Activated CD4-positive, alpha-beta memory T cell treated with anti-CD3 and anti-CD28 coated beads, Interleukin-2, amount 10 ng/mL, durations not matched to agents 7 days and 5 days (primary cell): ENCODE data around the gene PARP16. TPM values are rescaled to one million over a fixed set of nuclear protein-coding genes. Genes with fewer than 3 reads are reported as not detected.
A peak's percentile ranks its signal among the peaks of the same experiment; 100 is the strongest.
"Not testable (repeated sequence)": the region's sequence is repeated elsewhere in the genome, so short reads cannot be mapped to it uniquely, and the experiment has no call there.

Experiments
- CTCF ChIA-PET: fragments of 350-600 bp; sonication (Branson Sonifier 250); formaldehyde crosslinking; loops from one replicate; lab custom pipeline; 2021; ENCODE audit warnings: antibody characterized with exemption, inconsistent platforms; lab: Charles Lee
- POLR2A ChIA-PET: fragments of 350-600 bp; sonication (Branson Sonifier 250); formaldehyde crosslinking; loops from one replicate; lab custom pipeline; 2021; ENCODE audit warnings: antibody characterized with exemption; lab: Charles Lee
- DNase-seq: peaks from one replicate; pipeline ENCODE4 v3.0.0-alpha.2; 2020
- H3K27ac Mint-ChIP-seq: one replicate; pipeline ENCODE4 v1.8.0; 2021; ENCODE audit warnings: mild to moderate bottlenecking, mixed read lengths
- H3K27me3 Mint-ChIP-seq: one replicate; pipeline ENCODE4 v1.8.0; 2021; ENCODE audit warnings: mixed read lengths
- H3K36me3 Mint-ChIP-seq: one replicate; pipeline ENCODE4 v1.8.0; 2021; ENCODE audit warnings: low read depth, mixed read lengths
- H3K4me1 Mint-ChIP-seq: one replicate; pipeline ENCODE4 v1.8.0; 2021; ENCODE audit warnings: mixed read lengths
- H3K4me3 Mint-ChIP-seq: one replicate; pipeline ENCODE4 v1.8.0; 2021; ENCODE audit warnings: mild to moderate bottlenecking, mixed read lengths
- H3K9me3 Mint-ChIP-seq: one replicate; pipeline ENCODE4 v1.8.0; 2021; ENCODE audit warnings: mixed read lengths
- total RNA-seq, 2 experiments: library from RNA; stranded (reverse); gene quantifications; one replicate each; pipeline ENCODE4 v1.2.3, GENCODE V29; 2021

Gene PARP16
- total RNA-seq, 2 experiments from 2014 or later = 14.9 to 15.7 TPM

DNA sequence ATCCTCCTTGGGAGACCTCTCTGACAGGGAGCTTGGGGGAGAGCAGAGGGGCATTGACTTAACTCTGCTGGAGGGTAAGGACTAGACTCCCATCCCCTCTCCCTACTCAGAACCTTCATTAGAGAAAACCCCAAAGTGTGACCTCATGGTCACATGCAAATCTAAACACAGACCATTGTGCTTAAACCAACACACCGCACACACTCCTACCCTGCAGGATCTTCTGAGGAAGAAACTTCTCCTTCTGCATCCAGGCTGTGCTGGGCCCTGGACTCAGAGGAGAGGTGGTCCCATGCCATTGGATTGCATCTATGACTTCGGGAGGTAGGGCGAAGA is 805 bp upstream of the PARP16 start:
- H3K4me1 Mint-ChIP-seq = peaks cover 35% of the 10 kb centered on the region
- no peak for DNase-seq
- CTCF ChIA-PET = interaction anchor here (0.6 to 2.9 kb wide), 10 partner anchors 8 to 186 kb away, joined by 3 to 29 read pairs (median 6); partner anchors contain the start of genes CLPX, PDCD7, RNU5A-1 and RNU5B-1
- no peaks in the 10 kb centered on the region for H3K27me3 Mint-ChIP-seq
- POLR2A ChIA-PET = interaction anchor here (0.8 to 5.3 kb wide), 10 partner anchors 9 to 393 kb away, joined by 3 to 166 read pairs (median 9); partner anchors contain the start of genes CLPX, PDCD7, RNU5A-1 and RNU5B-1
- no peaks in the 10 kb centered on the region for H3K9me3 Mint-ChIP-seq
- peaks cover 16% of the 10 kb centered on the region for H3K36me3 Mint-ChIP-seq
- H3K27ac Mint-ChIP-seq = peak overlapping the region; percentile 78
- peak overlapping the region; percentile 81 for H3K4me3 Mint-ChIP-seq

DNA sequence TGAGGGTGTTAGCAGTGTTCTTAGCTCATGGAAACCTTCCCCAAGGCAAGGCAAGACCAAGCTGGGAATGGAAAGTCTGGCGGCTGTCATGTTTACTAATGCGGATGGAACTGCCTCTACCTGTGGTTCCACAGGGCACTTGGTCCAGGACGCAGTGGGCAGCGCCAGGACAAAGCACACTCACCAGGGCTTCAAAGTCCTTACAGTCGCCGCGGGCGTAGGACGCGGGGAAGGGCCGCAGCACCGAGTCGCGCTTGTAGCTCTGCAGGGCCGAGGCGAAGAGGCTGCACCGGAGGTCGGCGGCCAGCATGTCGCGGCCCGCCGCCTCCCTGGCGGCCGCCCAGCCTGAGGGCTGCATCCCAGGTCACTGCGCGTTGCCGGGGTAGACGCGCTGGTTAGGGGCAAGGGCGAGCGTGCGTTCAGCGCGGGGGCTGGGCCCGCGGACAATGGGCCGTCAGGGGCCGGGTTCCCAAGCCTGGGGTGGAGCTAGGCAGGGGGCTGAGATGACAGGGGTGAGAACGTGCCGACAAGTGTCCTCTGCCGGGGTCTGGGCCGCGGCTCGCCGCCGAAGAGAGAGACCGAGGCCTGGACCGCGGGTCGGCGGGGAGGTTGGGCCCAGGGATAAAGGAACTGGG is 497 bp downstream of the PARP16 start:
- Mint-ChIP-seq H3K36me3 (peaks cover 19% of the 10 kb centered on the region), H3K4me3 (peak overlapping the region; percentile 81), H3K9me3 (no peaks in the 10 kb centered on the region), H3K4me1 (peaks cover 35% of the 10 kb centered on the region), H3K27ac (peak overlapping the region; percentile 78), H3K27me3 (no peaks in the 10 kb centered on the region)
- ChIA-PET POLR2A (interaction anchor here (0.8 to 5.3 kb wide), 16 partner anchors 8 to 460 kb away, joined by 3 to 166 read pairs (median 8); partner anchors contain the start of genes CLPX, PDCD7, PIF1 and RNU5A-1), CTCF (interaction anchor here (0.6 to 2.9 kb wide), 17 partner anchors 9 to 294 kb away, joined by 3 to 29 read pairs (median 6); partner anchors contain the start of genes CLPX, PDCD7, RNU5A-1 and RNU5B-1)
- peak; percentile 35 for DNase-seq

DNA sequence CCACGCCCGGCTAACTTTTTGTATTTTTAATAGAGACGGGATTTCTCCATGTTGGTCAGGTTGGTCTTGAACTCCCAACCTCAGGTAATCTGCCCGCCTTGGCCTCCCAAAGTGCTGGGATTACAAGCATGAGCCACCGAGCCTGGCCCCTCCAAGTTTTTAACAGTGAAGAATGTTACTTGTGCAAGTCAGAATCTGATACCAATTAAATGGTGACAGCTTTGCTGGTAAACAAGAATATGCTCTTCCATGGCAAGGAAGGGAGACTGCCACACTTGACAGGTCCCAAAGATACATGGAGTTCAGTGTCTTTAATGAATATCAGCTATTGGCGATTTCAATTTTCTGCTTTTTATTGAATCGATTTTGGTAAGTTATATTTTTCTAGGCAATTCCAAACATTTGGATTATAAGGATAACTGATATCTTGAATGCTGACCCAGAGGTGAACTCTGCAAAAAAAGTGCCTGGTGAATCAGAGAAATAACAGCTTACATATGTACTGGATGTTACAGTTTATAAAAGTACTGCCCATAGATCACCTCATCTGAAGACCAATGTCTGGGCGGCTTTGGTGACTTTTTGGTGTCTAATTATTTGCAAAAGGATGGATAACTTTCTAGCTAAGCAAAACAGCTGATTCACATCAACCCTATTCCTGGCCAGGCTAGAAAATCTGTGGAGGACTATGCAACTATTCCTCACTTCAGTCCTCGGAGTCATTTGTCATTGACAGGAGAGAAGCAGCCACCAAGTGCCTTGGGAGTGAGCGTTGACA is 1.2 kb downstream of the PARP16 start:
- DNase-seq = no peak
- Mint-ChIP-seq H3K36me3 (peaks cover 19% of the 10 kb centered on the region), H3K4me1 (peaks cover 35% of the 10 kb centered on the region), H3K4me3 (peak overlapping the region; percentile 81), H3K27me3 (no peaks in the 10 kb centered on the region), H3K27ac (peak overlapping the region; percentile 78), H3K9me3 (no peaks in the 10 kb centered on the region)
- ChIA-PET CTCF (interaction anchor here (0.6 to 2.9 kb wide), 14 partner anchors 8 to 599 kb away, joined by 3 to 29 read pairs (median 3); partner anchors contain the start of gene RNU5B-1), POLR2A (interaction anchor here (0.8 to 5.3 kb wide), 14 partner anchors 7 to 460 kb away, joined by 3 to 166 read pairs (median 9); partner anchors contain the start of genes CLPX, PDCD7, PIF1 and RNU5A-1)

DNA sequence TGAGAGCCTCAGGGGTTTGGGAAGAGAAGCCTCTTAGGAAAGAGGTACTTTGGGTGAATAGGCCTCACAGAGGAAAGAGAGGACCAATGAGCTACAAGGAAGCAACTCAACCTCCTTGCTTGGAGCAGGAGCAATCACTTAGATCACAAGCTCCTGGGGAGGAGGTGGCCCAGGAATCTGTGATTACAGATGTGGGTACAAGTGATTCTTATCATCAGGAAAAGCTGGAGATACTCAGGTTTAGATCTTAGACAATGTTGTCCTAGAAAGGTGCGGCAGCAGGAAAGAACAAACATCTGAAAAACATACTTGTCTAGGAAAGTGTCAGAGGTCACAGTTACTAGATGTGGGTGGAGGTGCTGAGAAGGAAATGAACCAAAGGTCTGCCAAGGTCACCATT is 8.2 kb downstream of the PARP16 start:
- ChIA-PET CTCF (no interaction called here), POLR2A (interaction anchor here (0.8 to 1.3 kb wide), 3 partner anchors 8 to 27 kb away, joined by 3 to 9 read pairs (median 3); partner anchors contain the start of gene PARP16)
- no peak for DNase-seq
- Mint-ChIP-seq H3K27ac (no peak overlapping the region), H3K4me1 (peaks cover 20% of the 10 kb centered on the region), H3K4me3 (no peak overlapping the region), H3K27me3 (no peaks in the 10 kb centered on the region), H3K36me3 (peaks cover 11% of the 10 kb centered on the region), H3K9me3 (no peaks in the 10 kb centered on the region)

DNA sequence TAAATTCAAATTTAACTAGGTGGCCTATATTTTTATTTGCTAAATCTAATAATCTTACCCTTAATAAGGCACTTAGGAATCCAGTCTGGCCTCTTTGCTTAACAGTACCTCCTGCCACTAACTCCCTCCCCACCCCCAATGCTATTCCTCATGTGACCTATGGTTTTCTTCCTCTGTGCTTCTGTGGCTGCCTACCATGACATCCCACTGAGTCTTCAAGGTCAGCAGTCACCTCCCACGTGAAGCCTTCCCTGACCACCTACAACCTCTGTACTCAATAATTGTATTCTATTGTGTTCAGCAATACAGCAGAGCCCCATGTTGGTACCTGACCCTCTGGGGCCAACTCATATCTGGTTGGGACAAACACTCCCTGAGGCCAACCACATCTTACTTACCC is 9.7 kb downstream of the PARP16 start:
- H3K27ac Mint-ChIP-seq = no peak overlapping the region
- DNase-seq = no peak
- ChIA-PET CTCF (interaction anchor here (0.7 kb wide), 1 partner anchor 9 kb away, joined by 3 read pairs; no protein-coding TSS in a partner anchor), POLR2A (interaction anchor here (2.6 kb wide), 1 partner anchor 9 kb away, joined by 13 read pairs; the partner anchor contains the start of gene PARP16)
- no peak overlapping the region for H3K4me3 Mint-ChIP-seq
- H3K27me3 Mint-ChIP-seq = no peaks in the 10 kb centered on the region
- no peaks in the 10 kb centered on the region for H3K9me3 Mint-ChIP-seq
- H3K36me3 Mint-ChIP-seq = no peaks in the 10 kb centered on the region
- H3K4me1 Mint-ChIP-seq = peaks cover 15% of the 10 kb centered on the region

DNA sequence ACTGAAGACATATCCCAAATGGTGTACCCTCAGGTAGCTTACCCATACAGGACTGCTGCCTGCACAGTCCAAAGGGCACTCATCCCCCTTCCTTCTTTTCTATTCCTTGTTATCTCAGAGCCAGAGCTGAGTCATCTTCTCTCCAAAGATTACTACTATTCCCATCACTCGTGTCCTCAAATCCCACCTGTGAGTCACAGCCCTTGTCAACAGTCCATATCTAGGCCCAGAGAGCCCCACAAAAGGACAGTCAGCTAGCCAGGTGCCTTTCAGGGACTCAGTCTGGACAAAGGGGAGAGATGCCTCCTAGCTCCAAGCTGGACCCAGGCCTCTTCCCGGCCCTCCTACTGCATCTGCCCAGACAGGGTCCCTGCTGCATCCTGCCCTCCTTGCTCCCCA is 11.0 kb downstream of the PARP16 start:
- Mint-ChIP-seq H3K9me3 (no peaks in the 10 kb centered on the region), H3K27me3 (no peaks in the 10 kb centered on the region), H3K4me1 (peaks cover 15% of the 10 kb centered on the region), H3K36me3 (no peaks in the 10 kb centered on the region), H3K27ac (no peak overlapping the region), H3K4me3 (no peak overlapping the region)
- CTCF ChIA-PET = interaction anchor here (0.6 to 1.0 kb wide), 2 partner anchors 10 to 81 kb away, joined by 3 to 6 read pairs; partner anchors contain the start of gene PARP16
- DNase-seq = no peak
- POLR2A ChIA-PET = interaction anchor here (0.9 to 2.6 kb wide), 3 partner anchors 10 to 95 kb away, joined by 3 to 13 read pairs (median 3); partner anchors contain the start of gene PARP16

DNA sequence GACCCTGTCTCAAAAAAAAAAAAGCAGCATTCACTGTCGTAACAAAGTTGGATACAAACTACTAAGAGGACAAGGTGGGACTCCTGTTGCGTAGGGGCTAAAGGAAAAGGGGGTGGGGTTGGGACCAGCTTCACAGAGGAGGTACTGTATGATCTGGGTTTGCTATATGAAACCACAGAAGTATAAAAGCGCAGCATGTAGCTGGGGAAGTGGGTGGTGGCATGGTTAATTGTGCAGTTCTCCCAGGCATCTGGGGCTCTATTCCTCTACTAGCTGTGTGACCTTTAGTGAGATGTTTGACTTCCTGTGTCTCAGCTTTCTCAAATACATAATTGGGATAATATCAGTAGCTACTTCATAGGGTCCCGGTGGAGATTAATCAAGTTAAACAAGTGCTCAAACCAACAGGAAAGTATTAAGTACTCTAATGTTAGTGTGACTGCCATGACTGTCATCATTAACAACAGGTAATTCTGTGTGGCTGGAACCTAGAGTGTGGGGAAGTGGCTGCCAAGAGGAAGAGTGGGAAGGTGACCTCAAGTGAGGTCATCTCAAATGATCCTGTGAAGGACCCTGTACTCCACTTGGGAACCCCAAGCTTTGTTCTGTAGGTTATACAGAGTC is 11.5 kb downstream of the PARP16 start:
- ChIA-PET CTCF (interaction anchor here (0.6 to 1.0 kb wide), 2 partner anchors 10 to 81 kb away, joined by 3 to 6 read pairs; partner anchors contain the start of gene PARP16), POLR2A (interaction anchor here (0.9 to 2.6 kb wide), 4 partner anchors 11 to 94 kb away, joined by 3 to 13 read pairs (median 4); partner anchors contain the start of gene PARP16)
- Mint-ChIP-seq H3K27ac (no peak overlapping the region), H3K9me3 (no peaks in the 10 kb centered on the region), H3K36me3 (no peaks in the 10 kb centered on the region), H3K4me1 (peaks cover 15% of the 10 kb centered on the region), H3K4me3 (no peak overlapping the region), H3K27me3 (no peaks in the 10 kb centered on the region)
- DNase-seq = no peak

DNA sequence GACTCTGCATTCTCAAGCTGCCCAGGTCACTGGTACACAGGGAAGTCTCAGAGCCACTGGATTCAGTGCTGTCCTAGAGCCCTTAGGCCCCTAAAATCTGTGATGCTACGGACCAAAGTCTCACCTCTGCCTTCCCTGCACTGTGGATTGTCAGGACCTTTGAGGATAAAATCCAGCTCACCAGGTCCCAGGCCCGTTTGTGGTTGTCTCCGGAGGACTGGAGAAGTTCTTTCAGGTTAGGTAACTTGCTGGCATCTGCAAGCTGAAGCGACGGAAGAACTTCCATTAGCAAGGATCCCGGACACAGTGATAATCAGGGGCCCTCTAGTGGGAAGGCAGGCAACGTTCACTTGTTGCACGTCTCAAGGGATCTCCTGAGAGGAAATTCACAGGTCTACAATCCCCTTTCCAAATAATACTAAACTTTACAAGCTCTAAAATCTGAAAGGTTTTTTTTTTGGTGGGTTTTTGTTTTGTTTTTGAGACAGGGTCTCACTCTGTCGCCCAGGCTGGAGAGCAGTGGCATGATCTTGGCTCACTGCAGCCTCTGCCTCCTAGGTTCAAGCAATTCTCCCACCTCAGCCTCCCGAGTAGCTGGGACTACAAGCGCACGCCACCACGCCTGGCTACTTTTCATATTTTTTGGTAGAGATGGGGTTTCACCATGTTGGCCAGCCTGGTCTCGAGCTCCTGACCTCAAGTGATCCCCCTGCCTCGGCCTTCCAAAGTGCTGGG is 15.7 kb downstream of the PARP16 start:
- H3K36me3 Mint-ChIP-seq, H3K4me1 Mint-ChIP-seq, H3K27ac Mint-ChIP-seq, DNase-seq, H3K9me3 Mint-ChIP-seq, H3K27me3 Mint-ChIP-seq, H3K4me3 Mint-ChIP-seq: not testable (repeated sequence)
- ChIA-PET CTCF (interaction anchor here (1.7 to 3.5 kb wide), 2 partner anchors 10 to 15 kb away, joined by 6 to 20 read pairs; partner anchors contain the start of gene PARP16), POLR2A (interaction anchor here (1.1 to 2.4 kb wide), 2 partner anchors 15 to 86 kb away, joined by 4 to 6 read pairs; partner anchors contain the start of genes CLPX and PARP16)

DNA sequence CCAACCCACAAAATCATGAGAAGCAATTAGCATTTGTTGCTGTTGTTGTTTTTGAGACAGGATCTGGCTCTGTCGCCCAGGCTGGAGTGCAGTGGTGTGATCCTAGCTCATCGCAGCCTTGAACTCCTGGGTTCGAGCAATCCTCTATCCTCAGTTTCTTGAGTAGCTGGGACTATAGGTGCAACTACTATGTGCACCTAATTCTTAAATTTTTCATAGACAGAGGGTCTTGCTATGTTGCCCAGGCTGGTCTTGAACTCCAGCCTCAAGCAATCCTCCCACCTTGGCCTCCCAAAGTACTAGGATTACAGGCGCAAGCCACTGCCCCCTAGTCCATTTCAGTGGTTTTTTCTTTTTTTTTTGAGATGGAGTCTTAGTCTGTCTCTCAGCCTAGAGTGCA is 18.3 kb downstream of the PARP16 start:
- no peak overlapping the region for H3K27ac Mint-ChIP-seq
- peaks cover 6% of the 10 kb centered on the region for H3K36me3 Mint-ChIP-seq
- H3K4me1 Mint-ChIP-seq = no peaks in the 10 kb centered on the region
- DNase-seq = no peak
- ChIA-PET CTCF (no interaction called here), POLR2A (no interaction called here)
- H3K9me3 Mint-ChIP-seq = no peaks in the 10 kb centered on the region
- H3K27me3 Mint-ChIP-seq = no peaks in the 10 kb centered on the region
- no peak overlapping the region for H3K4me3 Mint-ChIP-seq

DNA sequence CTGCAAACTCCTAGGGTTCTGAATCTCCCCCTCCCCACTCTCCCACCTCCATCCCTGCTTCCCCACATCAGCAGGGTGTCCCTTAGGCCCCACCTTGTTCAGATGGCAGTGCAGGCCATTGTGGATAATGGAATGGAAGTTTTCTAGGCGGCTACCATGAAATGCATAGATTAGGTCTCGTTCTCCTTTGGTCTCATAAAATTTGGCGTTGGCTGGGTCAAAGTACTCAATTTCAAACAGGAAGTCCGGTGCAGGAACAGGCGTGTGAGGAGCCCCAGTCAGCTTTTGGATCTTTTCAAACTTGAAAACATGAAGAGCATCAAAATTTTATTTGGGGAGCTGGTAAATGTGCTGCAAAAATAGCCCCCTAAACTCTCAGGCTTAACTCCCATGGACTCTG is 20.2 kb downstream of the PARP16 start:
- peaks cover 11% of the 10 kb centered on the region for H3K36me3 Mint-ChIP-seq
- POLR2A ChIA-PET = interaction anchor here (1.5 kb wide), 1 partner anchor 38 kb away, joined by 3 read pairs; the partner anchor contains the start of gene RNU5B-1
- no peak overlapping the region for H3K27ac Mint-ChIP-seq
- DNase-seq = no peak
- no peak overlapping the region for H3K4me3 Mint-ChIP-seq
- H3K4me1 Mint-ChIP-seq = no peaks in the 10 kb centered on the region
- H3K27me3 Mint-ChIP-seq = no peaks in the 10 kb centered on the region
- CTCF ChIA-PET = no interaction called here
- H3K9me3 Mint-ChIP-seq = no peaks in the 10 kb centered on the region

DNA sequence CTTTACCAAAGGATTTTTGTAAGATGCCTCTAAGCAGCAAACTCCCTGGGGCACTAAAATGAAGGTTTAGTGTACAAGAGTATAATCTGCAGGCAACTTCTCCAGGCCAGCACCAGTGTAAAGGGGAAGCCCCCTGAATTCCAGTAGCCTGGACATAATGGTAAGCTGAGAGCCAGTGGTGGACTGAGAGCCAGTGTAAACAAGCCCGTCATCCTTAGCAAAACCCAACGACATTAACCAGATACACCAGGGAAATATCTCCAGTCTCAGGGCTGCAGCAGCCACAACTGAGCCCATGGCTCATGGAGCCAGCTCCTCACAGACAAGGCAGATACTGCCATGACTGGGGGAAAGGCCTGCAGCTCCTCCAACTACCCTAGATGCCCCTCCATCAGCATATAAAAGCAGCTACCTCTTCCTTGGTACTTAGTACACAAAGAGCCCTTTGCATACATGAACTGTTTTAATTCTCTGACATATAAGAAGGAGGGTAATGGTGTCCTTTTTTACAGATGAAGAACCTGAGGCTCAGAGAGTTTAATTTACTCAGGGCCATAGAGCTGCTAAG is 21.7 kb downstream of the PARP16 start:
- CTCF ChIA-PET = no interaction called here
- Mint-ChIP-seq H3K27me3 (no peaks in the 10 kb centered on the region), H3K4me3 (no peak overlapping the region), H3K9me3 (no peaks in the 10 kb centered on the region), H3K4me1 (no peaks in the 10 kb centered on the region), H3K36me3 (peaks cover 20% of the 10 kb centered on the region), H3K27ac (no peak overlapping the region)
- no peak for DNase-seq
- POLR2A ChIA-PET = interaction anchor here (0.6 to 2.4 kb wide), 3 partner anchors 21 to 131 kb away, joined by 3 to 9 read pairs (median 3); partner anchors contain the start of genes PARP16 and RNU5B-1
